GM23338 (cell line): ENCODE measurements around the gene SCAMP1. TPM values are rescaled to one million over a fixed set of nuclear protein-coding genes. Genes with fewer than 3 reads are reported as not detected.

Experiments
- ATAC-seq: fragments of 200-7000 bp; cut with Tn5 transposase; 3 replicates; pipeline ENCODE4 v1.9.1; 2020
- DNase-seq: peaks from one replicate; pipeline ENCODE4 v3.0.0-alpha.2; 2015; ENCODE audit warnings: low spot score
- H2AFZ ChIP-seq: fragments of 200-600 bp; sonication (generic); 2 replicates; pipeline ENCODE4 v1.8.0; 2016; ENCODE audit warnings: antibody characterized with exemption, mild to moderate bottlenecking, moderate library complexity
- H3F3A ChIP-seq: fragments of 200-600 bp; sonication (generic); replicated peaks from 2 replicates; pipeline ENCODE4 v1.8.0; 2017; ENCODE audit warnings: antibody characterized with exemption, mixed run types, low read depth
- H3K27ac ChIP-seq: fragments of 200-600 bp; sonication (generic); 2 replicates; pipeline ENCODE4 v1.6.1; 2016; ENCODE audit warnings: low read depth
- H3K27me3 ChIP-seq: fragments of 200-600 bp; sonication (generic); 2 replicates; pipeline ENCODE4 v1.8.0; 2016; ENCODE audit warnings: mild to moderate bottlenecking, mixed run types, moderate library complexity; ENCODE audit not compliant: insufficient read depth
- H3K36me3 ChIP-seq: fragments of 200-600 bp; sonication (generic); 2 replicates; pipeline ENCODE4 v1.8.0; 2016; ENCODE audit warnings: mild to moderate bottlenecking; ENCODE audit not compliant: insufficient read depth
- H3K4me1 ChIP-seq: fragments of 200-600 bp; sonication (generic); 2 replicates; pipeline ENCODE4 v1.8.0; 2016; ENCODE audit warnings: mild to moderate bottlenecking, moderate library complexity; ENCODE audit not compliant: insufficient read depth
- H3K4me2 ChIP-seq: fragments of 200-600 bp; sonication (generic); 2 replicates; pipeline ENCODE4 v1.7.1; 2017; ENCODE audit warnings: mixed run types
- H3K4me3 ChIP-seq: fragments of 200-600 bp; sonication (generic); 2 replicates; pipeline ENCODE4 v1.6.1; 2016; ENCODE audit warnings: mixed run types
- H3K79me2 ChIP-seq: fragments of 200-600 bp; sonication (generic); replicated peaks from 2 replicates; pipeline ENCODE4 v1.8.0; 2017; ENCODE audit warnings: mild to moderate bottlenecking; ENCODE audit not compliant: insufficient read depth
- H3K9me2 ChIP-seq: fragments of 200-600 bp; sonication (generic); 2 replicates; pipeline ENCODE4 v1.8.0; 2017; ENCODE audit not compliant: insufficient read depth
- H4K20me1 ChIP-seq: fragments of 200-600 bp; sonication (generic); replicated peaks from 2 replicates; pipeline ENCODE4 v1.8.0; 2017; ENCODE audit warnings: mild to moderate bottlenecking; ENCODE audit not compliant: insufficient read depth
- H3K27ac Mint-ChIP-seq: 2 replicates; pipeline ENCODE4 v1.8.0; 2020; ENCODE audit warnings: inconsistent platforms, mild to moderate bottlenecking, moderate library complexity, mixed read lengths
- H3K27me3 Mint-ChIP-seq: 3 replicates; pipeline ENCODE4 v1.8.0; 2022; ENCODE audit warnings: low read depth, mild to moderate bottlenecking, moderate library complexity, mixed read lengths, inconsistent platforms; ENCODE audit not compliant: insufficient read depth, poor library complexity
- H3K36me3 Mint-ChIP-seq: 3 replicates; pipeline ENCODE4 v1.8.0; 2021; ENCODE audit warnings: low read depth, mild to moderate bottlenecking, inconsistent platforms, moderate library complexity, mixed read lengths
- H3K4me1 Mint-ChIP-seq: 3 replicates; pipeline ENCODE4 v1.8.0; 2020; ENCODE audit warnings: mild to moderate bottlenecking, inconsistent platforms, mixed read lengths
- H3K4me3 Mint-ChIP-seq: 3 replicates; pipeline ENCODE4 v1.8.0; 2021; ENCODE audit warnings: moderate library complexity, mild to moderate bottlenecking, inconsistent platforms, mixed read lengths
- H3K9me3 Mint-ChIP-seq: 3 replicates; pipeline ENCODE4 v1.8.0; 2020; ENCODE audit warnings: moderate library complexity, mild to moderate bottlenecking, inconsistent platforms, mixed read lengths
- CREB1 ChIP-seq: fragments of 250-450 bp; sonication (Bioruptor Pico); IDR thresholded peaks from 2 replicates; pipeline ENCODE4 v1.5.0; 2020; ENCODE audit warnings: low read depth, mild to moderate bottlenecking, moderate library complexity
- CTCF ChIP-seq, 2 experiments: fragments of 200-600 bp in 1 of 2; sonication (generic) in 1 of 2; conservative IDR thresholded peaks; 2 replicates each; pipeline versions ENCODE4 v1.5.1 to v1.6.1; 2016 to 2017; ENCODE audit warnings: antibody characterized with exemption in 2 of 2, low read depth in 2 of 2, mild to moderate bottlenecking in 2 of 2, moderate library complexity in 1 of 2
- ETS1 ChIP-seq: IDR thresholded peaks from 2 replicates; pipeline ENCODE4 v1.6.1; 2016; ENCODE audit warnings: antibody characterized with exemption
- EZH2 ChIP-seq: fragments of 200-600 bp; sonication (generic); IDR thresholded peaks from one replicate; pipeline ENCODE4 v1.8.0; 2017; ENCODE audit warnings: antibody characterized with exemption, mild to moderate bottlenecking, low read depth; ENCODE audit not compliant: unreplicated experiment
- EZH2phosphoT487 ChIP-seq: fragments of 200-600 bp; sonication (generic); IDR thresholded peaks from one replicate; pipeline ENCODE4 v1.8.1; 2018; ENCODE audit warnings: antibody characterized with exemption; ENCODE audit not compliant: unreplicated experiment
- JUNB ChIP-seq: IDR thresholded peaks from one replicate; pipeline ENCODE4 v1.6.1; 2016; ENCODE audit warnings: antibody characterized with exemption; ENCODE audit not compliant: unreplicated experiment
- NANOG ChIP-seq: IDR thresholded peaks from 2 replicates; pipeline ENCODE4 v1.6.1; 2016; ENCODE audit warnings: antibody characterized with exemption, borderline replicate concordance
- POLR2AphosphoS5 ChIP-seq: IDR thresholded peaks from 2 replicates; pipeline ENCODE4 v1.6.1; 2016; ENCODE audit warnings: antibody characterized with exemption, low read depth
- REST ChIP-seq: IDR thresholded peaks from one replicate; pipeline ENCODE4 v1.6.1; 2018; ENCODE audit warnings: antibody characterized with exemption; ENCODE audit not compliant: unreplicated experiment
- STAT1 ChIP-seq: IDR thresholded peaks from one replicate; pipeline ENCODE4 v1.6.1; 2016; ENCODE audit warnings: antibody characterized with exemption; ENCODE audit not compliant: unreplicated experiment
- ZNF114 ChIP-seq: fragments of 250-450 bp; sonication (Bioruptor Pico); IDR thresholded peaks from 2 replicates; pipeline ENCODE4 v1.5.0; 2020; ENCODE audit warnings: mild to moderate bottlenecking, moderate library complexity
- ZNF331 ChIP-seq: fragments of 250-450 bp; sonication (Bioruptor Pico); IDR thresholded peaks from 2 replicates; pipeline ENCODE4 v1.5.0; 2020; ENCODE audit warnings: low read depth, mild to moderate bottlenecking, moderate library complexity
- polyA plus RNA-seq: library from polyadenylated mRNA; unstranded; fragments of >200 nt; fragmentation: Nextera tagmentation; extraction: Ambion mirVana; gene quantifications from 2 replicates; pipeline ENCODE4 v1.2.1, GENCODE V29; 2016
- small RNA-seq: library from RNA; depleted of rRNA; stranded (forward); fragments of <200 nt; gene quantifications from one replicate; pipeline ENCODE3, GENCODE V24; 2014; ENCODE audit warnings: low replicate concordance
- total RNA-seq: library from RNA; depleted of rRNA; stranded (reverse); fragments of >200 nt; shearing (Covaris generic); gene quantifications from 2 replicates; pipeline ENCODE4 v1.2.3, GENCODE V29; 2014; rRNA removed

The SCAMP1 gene
- total and polyA plus RNA-seq, 2 experiments from 2014 or later: 26.8 to 53.9 TPM

- Histone ChIP-seq H2AFZ (no peak overlapping the region), H3K27me3 (no peaks in the 10 kb centered on the region), H3K36me3 (no peaks in the 10 kb centered on the region), H3F3A (no peaks in the 10 kb centered on the region), H4K20me1 (peaks cover 11% of the 10 kb centered on the region; the same call in 1 of the 2 replicates), H3K27ac (no peak overlapping the region), H3K4me3 (no peak overlapping the region), H3K79me2 (peaks cover 48% of the 10 kb centered on the region), H3K4me2 (no peak overlapping the region), H3K9me2 (0 out of 2 replicates have a peak, but pooled peaks cover 4% of the 10 kb centered on the region), H3K4me1 (peaks cover 12% of the 10 kb centered on the region)
- ATAC-seq (no peak), DNase-seq (no peak)
- H3K4me1 Mint-ChIP-seq: peaks cover 36% of the 10 kb centered on the region
- no peaks in the 10 kb centered on the region; the same call in 2 of the 3 replicates for H3K36me3 Mint-ChIP-seq
- no peaks in the 10 kb centered on the region for H3K27me3 Mint-ChIP-seq
- no peak overlapping the region for H3K4me3 Mint-ChIP-seq
- no peaks in the 10 kb centered on the region for H3K9me3 Mint-ChIP-seq
- 0 out of 2 replicates have a peak overlapping the region, but pooled peaks have one; percentile 25 for H3K27ac Mint-ChIP-seq
- no peak for TF ChIP-seq ZNF331 (CRISPR knock-in tag)
- TF ChIP-seq POLR2AphosphoS5: no peak
- TF ChIP-seq ETS1: no peak
- TF ChIP-seq CREB1 (CRISPR knock-in tag): no peak
- no peak for TF ChIP-seq JUNB
- TF ChIP-seq EZH2phosphoT487: no peak
- no peak for TF ChIP-seq REST
- TF ChIP-seq NANOG: no peak
- TF ChIP-seq STAT1: no peak
- no peak for TF ChIP-seq ZNF114 (CRISPR knock-in tag)
- no peak for TF ChIP-seq CTCF (conservative IDR thresholded peaks at IDR 0.05; ENCODE audit: low read depth in 2 of 2)
- TF ChIP-seq EZH2: no peak
Observed at GRCh38 chr5:78527925-78528324, 167.5 kb downstream of the SCAMP1 start.

Small RNA genes within 50 kb of the gene (small RNA-seq; reads per million reads assigned to genes)
- gene RF00019 (not detected), gene RNU6-183P (not detected)

Other genes starting within 250 kb of the SCAMP1 start
- 40.7 and 46.3 TPM in 2 replicates for gene AP3B1, start 65.9 kb upstream of the SCAMP1 start, total RNA-seq
- gene AP3B1, start 65.9 kb upstream of the SCAMP1 start, polyA plus RNA-seq: 32.1 and 33.5 TPM in 2 replicates